Measurements from ENCODE around the gene PARP12. TPM values are rescaled to one million over a fixed set of nuclear protein-coding genes. Genes with fewer than 3 reads are reported as not detected.

Gene PARP12
- total RNA-seq, 4 donors from 2014 or later = 17.8 to 21.5 (median 18.5) TPM

DNA sequence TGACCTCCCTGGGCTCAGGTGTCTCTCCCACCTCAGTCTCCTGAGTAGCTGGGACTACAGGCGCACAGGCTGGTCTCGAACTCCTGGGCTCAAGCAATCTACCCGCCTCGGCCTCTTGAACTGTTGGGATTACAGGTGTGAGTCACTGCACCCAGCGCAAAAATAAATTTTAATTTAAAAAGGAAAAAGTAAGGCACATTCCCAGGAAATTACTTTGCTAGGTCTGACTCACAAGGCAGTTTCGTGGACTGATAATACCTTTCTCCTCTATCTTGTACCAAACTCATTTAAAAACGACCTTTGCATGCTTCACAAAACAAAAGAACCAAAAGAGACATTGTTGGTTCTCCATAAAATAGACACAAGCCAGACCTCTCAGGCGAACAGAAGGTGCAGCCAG is 29.7 kb downstream of the PARP12 start:
- TF ChIP-seq, protein P1, sequence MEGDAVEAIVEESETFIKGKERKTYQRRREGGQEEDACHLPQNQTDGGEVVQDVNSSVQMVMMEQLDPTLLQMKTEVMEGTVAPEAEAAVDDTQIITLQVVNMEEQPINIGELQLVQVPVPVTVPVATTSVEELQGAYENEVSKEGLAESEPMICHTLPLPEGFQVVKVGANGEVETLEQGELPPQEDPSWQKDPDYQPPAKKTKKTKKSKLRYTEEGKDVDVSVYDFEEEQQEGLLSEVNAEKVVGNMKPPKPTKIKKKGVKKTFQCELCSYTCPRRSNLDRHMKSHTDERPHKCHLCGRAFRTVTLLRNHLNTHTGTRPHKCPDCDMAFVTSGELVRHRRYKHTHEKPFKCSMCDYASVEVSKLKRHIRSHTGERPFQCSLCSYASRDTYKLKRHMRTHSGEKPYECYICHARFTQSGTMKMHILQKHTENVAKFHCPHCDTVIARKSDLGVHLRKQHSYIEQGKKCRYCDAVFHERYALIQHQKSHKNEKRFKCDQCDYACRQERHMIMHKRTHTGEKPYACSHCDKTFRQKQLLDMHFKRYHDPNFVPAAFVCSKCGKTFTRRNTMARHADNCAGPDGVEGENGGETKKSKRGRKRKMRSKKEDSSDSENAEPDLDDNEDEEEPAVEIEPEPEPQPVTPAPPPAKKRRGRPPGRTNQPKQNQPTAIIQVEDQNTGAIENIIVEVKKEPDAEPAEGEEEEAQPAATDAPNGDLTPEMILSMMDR (IDR thresholded peaks at IDR 0.05) = no peak
- no peak for TF ChIP-seq POLR2A (IDR thresholded peaks at IDR 0.05)
- WGBS, 2 donors = 80 to 86% methylated on average over 8 of the region's 8 CpGs
- no peak overlapping the region for H3K4me3 ChIP-seq (ENCODE audit: low read depth, poor library complexity, severe bottlenecking)
- intact Hi-C loops (cut with DNase I; ENCODE audit: low total_unique reads) = no loop called here
- peak in 1 of 2 donors; percentile 49 for DNase-seq (ENCODE audit: low spot score in 2 of 2)

- H3K4me3 ChIP-seq (ENCODE audit: low read depth, poor library complexity, severe bottlenecking) = no peak overlapping the region
- WGBS, 2 donors = 72 to 77% methylated on average over 1 of the region's 1 CpG
- DNase-seq (ENCODE audit: low spot score in 2 of 2) = no peak
- intact Hi-C loops (cut with DNase I; ENCODE audit: low total_unique reads) = no loop called here
- TF ChIP-seq, protein P1 (IDR thresholded peaks at IDR 0.05) = no peak
- TF ChIP-seq POLR2A (IDR thresholded peaks at IDR 0.05) = no peak
Observed at GRCh38 chr7:140031364-140031763, 31.4 kb downstream of the PARP12 start.

DNA sequence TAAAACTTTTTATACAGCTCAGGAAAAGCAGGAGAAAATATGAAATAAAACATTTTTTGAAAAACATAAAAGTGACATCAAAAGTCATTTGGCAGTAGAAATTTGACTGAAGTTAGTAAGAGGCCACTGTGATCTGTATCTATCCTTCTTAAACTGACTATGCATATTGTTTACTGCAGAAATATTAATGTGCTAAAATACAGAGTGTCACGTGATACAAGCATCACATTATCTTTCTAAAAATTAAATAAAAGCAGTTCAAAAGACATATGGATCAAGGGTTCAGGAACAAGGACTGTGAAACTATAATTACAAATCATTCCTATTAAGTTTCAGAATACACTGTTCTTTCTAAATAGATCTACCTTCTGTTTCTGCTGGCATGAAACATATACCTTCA is 33.7 kb downstream of the PARP12 start:
- no peak overlapping the region for H3K4me3 ChIP-seq (ENCODE audit: low read depth, poor library complexity, severe bottlenecking)
- DNase-seq (ENCODE audit: low spot score in 2 of 2) = no peak
- intact Hi-C loops (cut with DNase I; ENCODE audit: low total_unique reads) = no loop called here
- 90 to 93% methylated on average over 1 of the region's 1 CpG for WGBS, 2 donors
- TF ChIP-seq, protein P1 (IDR thresholded peaks at IDR 0.05) = no peak
- no peak for TF ChIP-seq POLR2A (IDR thresholded peaks at IDR 0.05)

- TF ChIP-seq, protein P1 (IDR thresholded peaks at IDR 0.05) = no peak
- no peak for TF ChIP-seq POLR2A (IDR thresholded peaks at IDR 0.05)
- DNase-seq (ENCODE audit: low spot score in 2 of 2) = peak in 1 of 2 donors; percentile 53
- WGBS, 2 donors = 93 to 95% methylated on average over 4 of the region's 4 CpGs
- intact Hi-C loops (cut with DNase I; ENCODE audit: low total_unique reads) = no loop called here
- H3K4me3 ChIP-seq (ENCODE audit: low read depth, poor library complexity, severe bottlenecking) = no peak overlapping the region
Observed at GRCh38 chr7:140028311-140028710, 34.4 kb downstream of the PARP12 start.

DNA sequence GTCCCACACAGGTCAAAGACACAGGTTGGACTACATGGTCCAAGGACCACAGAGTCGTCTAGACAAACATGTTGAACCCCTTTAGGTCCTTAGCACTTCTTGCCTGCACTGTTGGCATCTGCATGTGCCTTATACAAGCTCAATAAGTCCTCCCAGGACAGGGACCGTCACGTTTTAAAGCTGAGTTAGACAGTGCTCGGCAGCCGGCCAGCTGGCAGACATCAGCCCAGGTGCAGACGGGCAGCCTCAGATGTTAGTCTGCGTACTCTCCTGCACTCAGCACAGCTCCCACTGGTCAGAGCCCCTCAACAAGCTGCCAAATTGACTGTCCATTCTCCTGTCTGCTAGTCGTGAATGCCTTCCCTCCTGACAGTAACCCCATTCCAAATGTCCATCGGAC is 34.9 kb downstream of the PARP12 start:
- TF ChIP-seq, protein P1 (IDR thresholded peaks at IDR 0.05) = no peak
- TF ChIP-seq POLR2A (IDR thresholded peaks at IDR 0.05) = no peak
- WGBS, 2 donors = 80 to 88% methylated on average over 9 of the region's 9 CpGs

DNA sequence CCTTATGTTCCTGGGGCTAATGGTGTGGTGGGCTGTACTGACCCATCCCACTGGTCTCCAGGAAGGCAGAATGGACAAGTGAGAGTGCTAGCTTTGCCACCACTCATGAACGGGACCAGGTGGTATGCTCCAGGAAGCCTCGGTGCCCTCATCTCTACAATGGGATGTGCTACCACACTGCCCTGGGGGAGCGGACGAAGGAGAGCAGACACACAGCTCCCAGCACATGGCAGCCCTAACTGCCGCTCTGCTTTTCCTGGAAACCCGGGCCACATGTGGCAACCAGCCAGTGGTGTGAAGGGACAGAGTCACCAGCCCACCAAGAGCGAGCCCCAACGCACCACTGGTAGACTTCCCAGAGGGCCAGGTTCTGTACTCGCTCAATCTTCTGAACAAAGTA is 35.8 kb downstream of the PARP12 start:
- TF ChIP-seq, protein P1 (IDR thresholded peaks at IDR 0.05) = no peak
- TF ChIP-seq POLR2A (IDR thresholded peaks at IDR 0.05) = no peak
- H3K4me3 ChIP-seq (ENCODE audit: low read depth, poor library complexity, severe bottlenecking) = no peak overlapping the region
- DNase-seq (ENCODE audit: low spot score in 2 of 2) = peak in 1 of 2 donors; percentile 70
- intact Hi-C loops (cut with DNase I; ENCODE audit: low total_unique reads) = no loop called here
- 92 to 93% methylated on average over 9 of the region's 9 CpGs for WGBS, 2 donors

More for the DNA sequence above, 34.9 kb downstream of the PARP12 start:
- intact Hi-C loops (cut with DNase I; ENCODE audit: low total_unique reads) = no loop called here
- no peak overlapping the region for H3K4me3 ChIP-seq (ENCODE audit: low read depth, poor library complexity, severe bottlenecking)
- DNase-seq (ENCODE audit: low spot score in 2 of 2) = peak in 1 of 2 donors; percentile 59
